ENCODE data around the gene ESR1.

DNA sequence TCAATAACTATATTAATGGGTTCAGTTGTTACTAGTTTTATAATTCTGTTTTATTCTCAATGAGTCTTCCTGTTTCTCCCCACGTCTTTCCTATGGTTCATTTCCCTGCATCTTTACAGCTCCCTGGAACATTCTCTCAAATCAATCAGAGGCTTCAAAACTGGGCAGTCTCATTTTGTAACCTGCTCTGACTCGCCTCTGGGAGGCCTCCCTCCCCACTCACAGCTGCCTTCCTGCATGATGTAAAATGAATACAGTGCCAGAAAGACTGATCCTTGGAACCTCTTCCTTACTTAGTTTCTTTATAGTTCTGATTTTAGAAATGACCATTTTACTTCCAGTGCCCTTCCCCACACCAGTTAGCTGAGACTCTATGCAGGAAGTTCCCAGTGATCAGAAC lies 103.9 kb downstream of the ESR1 start:
- TF ChIP-seq NRF1 (IDR thresholded peaks at IDR 0.05; ENCODE audit: low read depth, low read length), result no peak
- TF ChIP-seq EZH2phosphoT487 (IDR thresholded peaks at IDR 0.05; ENCODE audit: borderline replicate concordance, low read depth), result no peak
- TF ChIP-seq RAD21 (IDR thresholded peaks at IDR 0.05; ENCODE audit: low read length), result no peak
- TF ChIP-seq CTCF (IDR thresholded peaks at IDR 0.05), result no peak
- TF ChIP-seq REST (IDR thresholded peaks at IDR 0.05; ENCODE audit: low read depth, low read length), result no peak
- TF ChIP-seq POLR2AphosphoS5 (IDR thresholded peaks at IDR 0.05; ENCODE audit: low read depth, low read length), result no peak
- no peak for TF ChIP-seq TEAD4 (IDR thresholded peaks at IDR 0.05; ENCODE audit: borderline replicate concordance, insufficient read depth)
- no peak for TF ChIP-seq EP300 (IDR thresholded peaks at IDR 0.05; ENCODE audit: borderline replicate concordance in 1 of 2, low read depth in 1 of 2, low read length in 1 of 2)
- TF ChIP-seq TAF1 (IDR thresholded peaks at IDR 0.05; ENCODE audit: borderline replicate concordance, low read depth, low read length), result no peak
- no peak for TF ChIP-seq MAX (IDR thresholded peaks at IDR 0.05; ENCODE audit: low read depth)
- TF ChIP-seq FOXJ3 (CRISPR knock-in tag; IDR thresholded peaks at IDR 0.05), result no peak
- TF ChIP-seq GATA2 (CRISPR knock-in tag; IDR thresholded peaks at IDR 0.05), result no peak

Data from SK-N-SH (cell line).